Activated CD4-positive, alpha-beta T cell treated with anti-CD3 and anti-CD28 coated beads, Interleukin-2, amount 50 U/mL, for 4 hours (primary cell): ENCODE data around the gene PLEKHO2.

ENCODE experiments used
- DNase-seq, 2 experiments: peaks; one replicate each; pipeline ENCODE4 v3.0.0-alpha.2; 2020

Gene PLEKHO2

DNA sequence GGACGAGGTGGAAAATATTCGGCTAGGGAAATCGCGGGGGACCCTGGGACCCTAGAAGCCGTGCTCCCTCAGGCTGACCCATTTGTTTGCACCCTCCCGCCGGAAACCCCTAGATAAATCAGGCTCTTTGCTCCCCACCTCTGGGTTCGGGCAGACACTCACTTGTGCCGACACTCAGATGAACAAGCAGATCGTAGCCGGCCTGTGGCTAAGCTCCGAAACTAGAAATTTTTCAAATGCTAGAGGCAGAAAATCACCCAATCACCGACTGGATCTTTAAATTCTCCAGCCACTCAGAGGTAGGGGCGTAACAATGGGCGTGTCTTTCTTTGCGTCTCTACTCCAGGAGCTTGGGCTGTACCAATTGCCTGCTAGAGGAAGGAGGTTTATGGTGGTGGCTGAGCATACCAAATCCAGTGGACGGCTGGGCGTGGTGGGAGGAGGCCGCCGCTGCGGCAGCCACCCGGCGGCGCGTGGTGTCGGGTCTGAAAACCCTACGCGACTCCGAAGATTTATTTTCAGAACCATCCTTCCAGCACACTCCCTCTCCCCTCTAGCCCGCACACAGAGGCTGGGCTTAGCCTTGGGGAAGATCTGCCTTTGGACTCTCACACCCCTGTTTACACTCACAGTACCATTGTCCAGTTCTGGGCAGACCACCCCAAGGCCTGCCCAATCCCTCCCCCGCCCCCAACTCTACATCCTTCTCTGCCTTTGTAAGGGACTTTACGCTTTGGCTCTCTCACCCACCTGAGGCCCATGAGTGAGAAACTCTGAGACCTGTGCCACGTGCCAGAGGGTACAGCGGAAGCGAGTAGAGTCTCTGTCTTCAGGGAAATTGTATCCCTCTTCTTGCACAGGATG is 16.1 kb upstream of the PLEKHO2 start, which contains the start of gene PIF1:
TSS of gene PIF1 (minus strand) at position 217 of the 864 bp plus-strand sequence. CDS start 1,312 bp downstream, outside the sequence.
- peak; percentile 82 to 83 for DNase-seq

- DNase-seq = no peak
Measured at GRCh38 chr15:64828985-64829384, 12.7 kb upstream of the PLEKHO2 start.

DNA sequence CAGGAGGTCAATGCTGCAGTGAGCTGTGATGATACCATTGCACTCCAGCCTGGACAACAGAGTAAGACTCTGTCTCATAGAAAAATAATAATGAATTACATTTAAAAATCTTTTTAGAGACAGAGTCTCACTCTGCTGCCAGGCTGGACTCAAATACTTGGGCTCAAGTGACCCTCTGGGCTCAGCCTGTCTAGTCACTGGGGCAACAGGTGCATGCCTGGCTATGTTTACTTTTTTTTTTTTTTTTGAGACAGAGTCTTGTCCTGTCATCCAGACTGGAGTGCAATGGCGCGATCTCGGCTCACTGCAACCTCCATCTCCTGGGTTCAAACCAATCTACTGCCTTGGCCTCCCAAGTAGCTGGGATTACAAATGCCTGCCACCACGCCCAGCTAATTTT is 8.0 kb upstream of the PLEKHO2 start:
- DNase-seq = no peak

DNA sequence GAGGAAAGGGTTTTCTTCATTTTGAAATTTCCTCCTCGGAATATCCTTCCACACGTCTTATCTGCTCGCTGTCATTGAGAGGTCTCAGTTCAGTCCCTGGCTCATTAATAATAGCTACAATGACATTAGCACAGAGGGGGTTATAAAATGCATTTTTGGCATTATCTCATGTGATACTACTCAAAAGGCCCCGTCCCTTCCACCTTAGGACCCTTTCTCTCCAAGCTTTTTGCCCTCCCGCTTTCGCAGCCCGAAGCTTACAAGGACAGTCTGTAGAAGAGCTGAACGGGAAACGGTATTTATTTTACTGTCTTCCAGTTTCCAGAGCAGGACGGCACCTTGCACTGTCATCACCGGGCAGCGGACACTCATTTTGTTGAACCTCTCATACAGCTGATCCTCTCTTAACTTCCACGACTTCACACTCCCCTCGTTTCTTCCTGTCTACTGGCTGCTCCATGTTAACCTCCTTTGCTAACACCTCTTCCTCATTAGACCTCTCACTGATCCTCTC is 5.6 kb upstream of the PLEKHO2 start:
- no peak for DNase-seq

GRCh38 chr15:64837502-64837901 is 4.2 kb upstream of the PLEKHO2 start:
- DNase-seq = peak in 1 of 2 experiments; percentile 18

DNA sequence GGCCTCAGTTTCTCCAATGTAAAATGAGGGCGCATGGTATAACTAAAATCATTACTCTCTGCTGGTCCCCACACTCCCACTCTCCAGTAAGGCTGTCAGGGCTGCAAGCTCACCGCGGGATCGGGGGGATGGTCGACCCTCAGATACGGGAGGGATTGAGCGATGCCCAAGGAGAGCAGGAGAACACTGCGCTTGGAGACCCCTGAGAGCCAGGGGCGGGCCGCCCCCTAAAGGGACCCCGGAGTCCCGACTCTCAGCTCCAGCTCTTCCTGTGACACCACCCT is 713 bp upstream of the PLEKHO2 start:
- DNase-seq = no peak

DNA sequence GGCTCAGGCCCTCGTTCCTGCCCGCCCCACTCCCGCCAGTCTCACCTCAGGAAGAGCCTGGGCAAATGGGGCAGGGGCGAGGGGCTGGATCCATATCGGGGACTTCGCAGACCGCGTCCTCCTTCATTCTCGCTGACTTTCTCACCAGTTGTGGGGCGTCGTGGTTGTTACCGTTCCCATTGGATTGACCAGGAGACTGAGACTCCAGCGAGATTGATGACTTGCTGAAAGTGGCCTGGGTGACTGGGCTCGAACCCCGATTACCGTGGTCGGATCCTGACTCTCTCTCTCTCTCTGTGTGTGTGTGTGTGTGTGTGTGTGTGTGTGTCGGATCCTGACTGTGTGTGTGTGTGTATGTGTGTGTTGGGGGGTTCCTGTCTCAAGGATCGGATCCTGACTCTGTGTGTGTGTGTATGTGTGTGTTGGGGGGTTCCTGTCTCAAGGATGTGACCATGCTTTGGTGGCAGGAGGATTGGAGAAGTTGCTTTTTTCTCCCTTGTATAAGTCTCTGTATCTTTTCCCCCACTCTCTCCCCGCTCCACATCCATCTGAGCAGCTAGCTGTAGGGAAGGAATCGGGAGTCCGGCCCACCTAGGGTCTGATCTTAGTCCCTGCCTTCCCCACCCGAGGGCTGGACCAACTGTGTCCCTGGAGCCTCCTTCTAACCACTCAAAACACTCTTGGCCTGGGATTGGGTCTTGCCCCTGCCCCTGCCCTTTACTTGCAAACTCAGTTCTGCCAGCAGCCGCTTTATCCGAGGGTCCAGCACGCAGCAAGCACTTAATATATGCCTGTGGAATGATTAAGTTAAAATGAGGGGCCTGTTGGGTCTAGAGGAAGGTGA is 603 bp downstream of the PLEKHO2 start:
- DNase-seq = no peak

GRCh38 chr15:64842986-64843561 is 1.4 kb downstream of the PLEKHO2 start:
- no peak for DNase-seq

DNA sequence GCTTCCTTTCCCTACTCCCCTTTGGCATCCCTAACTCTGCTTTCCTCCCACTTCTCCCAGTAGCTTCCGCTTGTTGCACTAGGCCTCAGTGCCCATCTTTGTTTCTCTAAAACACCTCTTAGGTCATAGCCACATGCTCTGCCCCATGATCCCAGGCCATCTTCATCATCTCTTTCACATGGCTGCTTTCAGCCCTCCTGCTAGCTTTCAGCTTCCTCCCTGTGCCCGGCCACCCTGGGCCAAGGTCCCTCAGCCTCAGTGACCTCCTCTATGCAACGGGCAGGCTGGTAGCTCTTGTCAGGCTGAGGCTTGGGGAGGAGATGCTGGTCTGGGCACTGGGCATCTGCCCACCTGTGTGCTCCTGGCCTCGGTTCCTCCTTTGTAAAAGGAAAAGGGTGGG is 2.3 kb downstream of the PLEKHO2 start:
- DNase-seq = no peak

DNA sequence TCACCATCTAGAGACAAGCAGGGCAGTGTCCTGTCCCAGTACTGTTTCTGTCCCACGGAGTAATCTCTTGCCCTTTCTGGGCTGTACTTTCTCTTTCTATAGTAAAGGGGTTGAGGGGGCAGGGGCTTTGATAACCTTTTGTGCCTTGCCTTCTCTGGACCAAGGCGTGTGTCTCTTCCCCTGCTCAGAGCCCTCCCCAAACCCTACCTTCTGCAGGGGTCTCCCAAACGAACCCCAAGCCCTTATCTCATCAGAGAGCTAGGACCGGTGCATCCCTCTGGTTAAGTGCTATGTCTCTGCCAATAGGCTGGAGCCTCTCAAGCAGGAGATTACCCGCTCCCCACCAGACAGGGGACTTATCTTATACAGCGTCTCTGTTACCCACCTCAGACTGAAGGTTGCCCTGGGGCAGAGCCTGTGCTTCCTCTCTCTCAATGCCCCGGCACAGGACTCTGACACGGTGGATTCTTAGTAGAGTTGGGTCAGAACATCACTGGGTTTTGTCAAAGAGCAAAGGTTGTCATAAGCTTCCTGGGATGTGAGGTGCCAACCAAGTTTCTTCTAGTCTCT is 2.9 kb downstream of the PLEKHO2 start:
- no peak for DNase-seq

DNA sequence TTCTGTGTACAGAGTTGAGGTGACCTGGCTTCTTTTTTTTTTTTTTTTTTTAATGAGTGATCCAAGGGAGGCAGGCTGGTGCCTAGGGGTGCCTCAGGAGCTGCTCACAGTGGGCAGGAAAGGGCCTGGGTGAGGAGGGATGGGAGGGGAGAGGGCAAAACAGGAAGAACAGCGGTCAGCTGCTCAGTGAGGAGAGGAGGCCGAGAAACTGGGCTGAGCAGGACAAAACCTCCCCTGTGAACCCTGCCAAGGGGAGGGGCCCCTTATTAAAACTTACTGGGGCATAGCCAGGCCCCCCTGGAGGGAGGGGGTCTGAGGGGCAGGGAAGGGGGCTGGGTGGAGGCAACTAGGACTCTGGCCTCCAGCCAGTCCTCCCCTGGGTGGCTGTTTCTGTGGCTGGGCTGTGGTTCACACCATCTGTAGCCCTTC is 3.5 kb downstream of the PLEKHO2 start:
- no peak for DNase-seq

DNA sequence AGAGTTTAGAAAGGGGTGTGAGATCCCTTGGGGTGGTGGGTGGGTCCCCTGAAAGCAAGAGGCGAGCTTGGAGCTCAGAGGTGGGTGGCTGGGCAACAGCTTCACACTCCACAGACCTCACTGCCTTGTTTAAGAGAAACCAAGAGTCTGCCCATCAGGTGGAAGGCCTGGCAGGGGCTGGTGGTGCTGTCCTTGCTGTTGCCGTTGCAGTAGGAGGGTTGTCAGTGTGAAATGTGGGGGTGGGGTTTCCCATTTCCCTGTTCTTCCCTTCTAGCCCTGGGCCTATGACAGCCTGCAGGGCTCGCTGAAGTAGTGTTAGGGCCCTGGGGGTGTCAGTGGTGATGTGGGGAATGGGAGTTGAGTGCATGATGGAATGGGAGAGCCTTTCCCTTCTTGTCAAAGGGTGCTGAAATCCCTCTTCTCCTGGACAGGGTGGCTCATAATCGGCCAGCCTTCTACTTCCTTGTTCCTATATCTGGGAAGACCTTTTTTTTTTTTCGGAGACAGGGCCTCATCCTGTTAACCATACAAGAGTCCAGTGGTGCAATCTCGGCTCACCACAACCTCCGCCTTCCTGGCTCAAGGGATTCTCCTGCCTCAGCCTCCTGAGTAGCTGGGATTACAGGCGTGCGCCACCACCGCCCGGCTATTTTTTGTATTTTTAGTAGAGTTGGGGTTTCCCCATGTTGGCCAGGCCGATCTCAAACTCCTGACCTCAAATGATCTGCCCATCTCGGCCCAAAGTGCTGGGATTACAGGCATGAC is 4.3 kb downstream of the PLEKHO2 start:
- no peak for DNase-seq

DNA sequence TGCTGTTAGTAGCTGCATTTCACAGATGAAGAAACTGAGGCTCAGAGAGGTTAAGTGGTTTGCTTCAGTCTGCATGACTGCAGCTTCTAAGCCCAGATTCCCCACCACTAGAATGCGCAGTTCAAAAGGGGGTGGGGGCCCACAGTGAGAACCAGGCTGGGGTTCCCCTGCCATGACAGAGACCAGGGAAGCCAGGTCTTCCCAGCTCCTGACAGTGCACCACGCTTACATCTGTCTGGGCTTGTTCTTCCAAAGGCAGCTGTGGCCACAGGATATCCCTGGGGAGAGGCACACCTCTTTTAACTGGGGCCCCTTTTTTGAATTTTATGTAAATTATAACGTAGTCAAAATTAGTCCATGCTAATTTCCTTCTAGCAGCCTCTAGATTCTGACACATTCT is 5.3 kb downstream of the PLEKHO2 start:
- DNase-seq = no peak

- no peak for DNase-seq
Measured at GRCh38 chr15:64847448-64847847, 5.7 kb downstream of the PLEKHO2 start.

DNA sequence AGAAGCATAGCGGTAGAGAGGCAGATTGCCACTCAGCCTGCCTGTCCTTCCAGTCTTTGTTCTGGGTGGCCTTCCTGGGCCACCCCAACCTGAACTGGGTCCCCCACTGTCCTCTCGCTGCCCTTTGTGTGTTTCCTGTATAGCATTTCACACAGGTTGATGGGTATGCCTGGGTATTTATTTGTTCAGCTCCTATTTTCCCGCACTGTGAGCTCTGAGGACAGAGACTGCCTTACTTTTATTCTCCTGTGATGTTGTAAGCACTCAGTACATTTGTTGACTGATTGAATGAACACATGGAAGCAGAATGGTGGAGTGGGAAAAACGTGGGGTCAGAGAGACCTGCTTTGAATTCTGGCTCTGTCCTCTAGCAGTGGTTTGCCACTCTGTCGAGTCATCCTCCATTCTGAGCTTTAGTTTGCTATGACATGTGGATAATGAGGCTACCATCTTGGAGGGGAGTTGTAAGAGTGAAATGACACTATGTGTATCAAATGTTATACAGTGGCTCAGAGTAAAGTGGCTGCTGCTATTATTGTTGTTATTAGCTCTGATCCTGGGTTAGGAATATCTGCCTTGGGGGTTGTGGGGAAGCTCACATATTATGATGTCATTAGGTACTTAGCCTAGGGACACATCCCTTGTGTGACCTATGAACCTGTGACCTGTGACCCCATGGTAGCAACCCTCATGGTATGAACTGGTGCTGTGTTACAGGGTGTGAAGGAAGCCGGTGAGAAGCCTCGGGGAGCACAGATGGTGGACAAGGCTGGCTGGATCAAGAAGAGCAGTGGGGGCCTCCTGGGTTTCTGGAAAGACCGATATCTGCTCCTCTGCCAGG is 6.4 kb downstream of the PLEKHO2 start:
- DNase-seq = no peak

- no peak for DNase-seq
Measured at GRCh38 chr15:64850778-64851502, 9.2 kb downstream of the PLEKHO2 start.

- DNase-seq = no peak
Measured at GRCh38 chr15:64851503-64851840, 9.8 kb downstream of the PLEKHO2 start.

DNA sequence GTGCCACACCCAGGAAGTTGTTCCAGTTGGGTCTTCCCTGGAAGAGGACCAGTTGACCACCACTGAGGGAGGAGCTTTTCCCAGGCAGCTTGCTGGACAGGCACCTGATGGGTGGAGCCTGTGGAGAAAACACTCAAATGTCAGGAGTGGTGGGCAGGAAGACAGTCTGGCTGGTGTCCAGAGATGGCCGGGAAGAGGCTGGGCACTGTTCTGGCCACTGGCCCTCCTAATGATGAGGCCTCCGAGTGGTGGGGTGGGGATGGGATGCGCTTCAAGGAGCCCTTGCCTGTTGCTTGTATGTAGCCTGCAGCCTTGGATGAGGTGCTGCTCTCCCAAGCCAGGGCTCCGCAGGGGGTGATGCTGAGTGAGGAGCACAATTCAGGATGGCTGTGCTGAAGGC is 12.3 kb downstream of the PLEKHO2 start:
- no peak for DNase-seq

DNA sequence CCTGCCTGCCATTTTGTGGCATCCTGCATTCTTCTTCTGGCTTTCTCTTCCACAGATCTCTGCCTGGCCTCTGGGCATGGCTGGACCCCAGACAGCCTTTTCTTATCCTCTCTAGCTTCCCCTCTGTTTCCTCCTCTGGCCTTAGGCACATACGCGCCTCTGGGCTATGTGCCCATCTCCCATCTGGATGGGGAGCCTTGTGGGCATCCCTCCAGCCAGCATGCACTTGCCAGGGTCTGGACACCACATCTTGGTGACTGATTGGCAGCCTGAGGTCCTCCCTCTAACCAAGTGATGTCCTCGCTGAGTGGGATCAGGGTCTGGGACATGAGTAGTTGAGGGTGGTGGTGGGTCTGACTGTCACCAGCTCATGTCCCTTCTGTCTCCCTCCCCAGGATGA is 12.8 kb downstream of the PLEKHO2 start:
- DNase-seq = no peak

- no peak for DNase-seq
Measured at GRCh38 chr15:64855205-64855975, 13.7 kb downstream of the PLEKHO2 start.
